ENCODE measurements around the gene JPH4. TPM values are rescaled to one million over a fixed set of nuclear protein-coding genes. Genes with fewer than 3 reads are reported as not detected.
"Not testable (repeated sequence)": the region's sequence is repeated elsewhere in the genome, so short reads cannot be mapped to it uniquely, and the experiment has no call there.

The JPH4 gene
- total and polyA plus RNA-seq, 12 donors, result 0.06 to 0.38 (median 0.15) TPM; not detected in 1

DNA sequence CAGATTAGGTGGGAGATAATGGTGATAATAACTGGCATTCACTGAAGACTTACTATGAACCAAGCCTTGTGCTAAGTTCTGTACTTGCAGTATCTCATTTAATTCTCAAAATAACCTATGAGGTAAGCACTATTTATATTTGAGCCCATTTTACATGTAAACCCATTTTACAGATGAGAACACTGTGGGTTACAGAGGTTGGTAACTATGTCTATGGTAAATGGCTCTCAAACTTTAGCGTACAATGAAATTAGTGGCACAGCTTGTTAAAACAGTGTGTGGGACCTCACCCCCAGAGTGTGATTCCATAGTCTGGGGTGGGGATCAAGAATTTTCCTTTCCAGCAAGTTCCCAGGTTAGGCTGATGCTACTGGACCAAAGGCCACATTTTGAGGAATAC, 22.2 kb upstream of the JPH4 start:
- 100% methylated on average over 1 of the region's 1 CpG for WGBS, 2 donors
- no peak for ATAC-seq

DNA sequence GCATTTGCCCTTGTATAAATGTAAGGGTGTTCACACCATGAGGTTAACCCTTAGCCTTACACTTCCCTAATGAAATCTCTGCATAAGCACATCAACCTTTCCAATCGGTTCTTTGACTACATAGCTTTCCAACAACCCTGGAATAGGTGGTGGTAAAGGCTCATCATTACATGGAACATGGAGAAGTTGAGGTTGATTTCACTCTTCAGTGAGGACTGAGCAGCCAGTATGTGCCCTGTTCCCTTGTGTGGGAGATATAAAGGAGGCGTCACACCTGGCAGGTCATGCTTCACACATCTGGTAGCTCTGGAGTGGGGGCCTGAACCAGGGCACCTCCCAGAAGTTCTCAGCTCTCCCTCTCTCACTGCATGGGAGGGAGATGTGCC, 21.7 kb upstream of the JPH4 start:
- peaks cover 0 to 25% (median 0%) of the 10 kb centered on the region in 9 donors for H3K4me1 ChIP-seq
- no peak for DNase-seq
- H3K4me3 ChIP-seq, result no peak overlapping the region
- TF ChIP-seq, protein P1, sequence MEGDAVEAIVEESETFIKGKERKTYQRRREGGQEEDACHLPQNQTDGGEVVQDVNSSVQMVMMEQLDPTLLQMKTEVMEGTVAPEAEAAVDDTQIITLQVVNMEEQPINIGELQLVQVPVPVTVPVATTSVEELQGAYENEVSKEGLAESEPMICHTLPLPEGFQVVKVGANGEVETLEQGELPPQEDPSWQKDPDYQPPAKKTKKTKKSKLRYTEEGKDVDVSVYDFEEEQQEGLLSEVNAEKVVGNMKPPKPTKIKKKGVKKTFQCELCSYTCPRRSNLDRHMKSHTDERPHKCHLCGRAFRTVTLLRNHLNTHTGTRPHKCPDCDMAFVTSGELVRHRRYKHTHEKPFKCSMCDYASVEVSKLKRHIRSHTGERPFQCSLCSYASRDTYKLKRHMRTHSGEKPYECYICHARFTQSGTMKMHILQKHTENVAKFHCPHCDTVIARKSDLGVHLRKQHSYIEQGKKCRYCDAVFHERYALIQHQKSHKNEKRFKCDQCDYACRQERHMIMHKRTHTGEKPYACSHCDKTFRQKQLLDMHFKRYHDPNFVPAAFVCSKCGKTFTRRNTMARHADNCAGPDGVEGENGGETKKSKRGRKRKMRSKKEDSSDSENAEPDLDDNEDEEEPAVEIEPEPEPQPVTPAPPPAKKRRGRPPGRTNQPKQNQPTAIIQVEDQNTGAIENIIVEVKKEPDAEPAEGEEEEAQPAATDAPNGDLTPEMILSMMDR (IDR thresholded peaks at IDR 0.05), result no peak
- H3K27ac ChIP-seq, result no peak overlapping the region
- H3K27me3 ChIP-seq, result no peaks in the 10 kb centered on the region
- intact Hi-C loops (cut with DNase I), result no loop called here
- H3K36me3 ChIP-seq, result no peaks in the 10 kb centered on the region
- peaks cover 0 to 7% (median 0%) of the 10 kb centered on the region in 11 donors for H3K9me3 ChIP-seq
- 44 to 84% methylated on average over 2 of the region's 2 CpGs for WGBS, 2 donors
- no peak for ATAC-seq

More for the DNA sequence above, 22.2 kb upstream of the JPH4 start:
- H3K4me3 ChIP-seq, result no peak overlapping the region
- peaks cover 0 to 7% (median 0%) of the 10 kb centered on the region in 11 donors for H3K9me3 ChIP-seq
- intact Hi-C loops (cut with DNase I), result no loop called here
- no peaks in the 10 kb centered on the region for H3K36me3 ChIP-seq
- no peaks in the 10 kb centered on the region for H3K27me3 ChIP-seq
- no peak overlapping the region for H3K27ac ChIP-seq
- H3K4me1 ChIP-seq, result peaks cover 0 to 25% (median 0%) of the 10 kb centered on the region in 9 donors
- TF ChIP-seq, protein P1 (IDR thresholded peaks at IDR 0.05), result no peak
- DNase-seq, result no peak

DNA sequence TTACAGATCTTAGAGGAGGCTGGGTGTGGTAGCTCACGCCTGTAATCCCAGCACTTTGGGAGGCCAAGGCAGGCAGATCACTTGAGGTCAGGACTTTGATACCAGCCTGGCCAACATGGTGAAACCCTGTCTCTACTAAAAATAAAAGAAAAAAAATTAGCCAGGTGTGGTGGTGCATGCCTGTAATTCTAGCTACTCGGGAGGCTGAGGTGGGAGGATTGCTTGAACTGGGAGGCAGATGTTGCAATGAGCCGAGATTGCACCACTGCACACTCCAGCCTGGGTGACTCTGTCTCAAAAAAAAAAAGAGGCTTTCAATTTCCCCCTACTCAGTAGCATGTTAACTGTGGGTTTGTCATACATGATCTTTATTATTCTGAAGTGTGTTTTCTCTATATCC, 15.6 kb upstream of the JPH4 start:
- intact Hi-C loops (cut with DNase I); H3K4me3 ChIP-seq; H3K36me3 ChIP-seq; H3K27ac ChIP-seq; DNase-seq; H3K9me3 ChIP-seq; ATAC-seq; H3K4me1 ChIP-seq; H3K27me3 ChIP-seq: not testable (repeated sequence)
- 78 to 85% methylated on average over 3 of the region's 3 CpGs for WGBS, 2 donors

GRCh38 chr14:23590198-23590597, 11.6 kb upstream of the JPH4 start:
- intact Hi-C loops (cut with DNase I), result no loop called here
- DNase-seq, result no peak

GRCh38 chr14:23589606-23590005, 11.0 kb upstream of the JPH4 start:
- Histone ChIP-seq H3K4me1 (peaks cover 0 to 8% (median 7%) of the 10 kb centered on the region in 9 donors), H3K36me3 (no peaks in the 10 kb centered on the region), H3K9me3 (no peaks in the 10 kb centered on the region), H3K27me3 (peaks cover 0 to 14% (median 0%) of the 10 kb centered on the region in 7 donors), H3K27ac (no peak overlapping the region), H3K4me3 (no peak overlapping the region)
- ATAC-seq, result peak in 1 of 8 donors; percentile 14
- intact Hi-C loops (cut with DNase I), result loop anchor here in 5 of 10 donors (1.0 to 10.0 kb wide), 5 partner anchors 337 to 345 kb away; no protein-coding TSS in a partner anchor
- DNase-seq, result no peak
- WGBS, 2 donors, result 93% methylated on average over 2 of the region's 2 CpGs
- TF ChIP-seq, protein P1 (IDR thresholded peaks at IDR 0.05), result no peak

More at GRCh38 chr14:23590198-23590597, 11.6 kb upstream of the JPH4 start:
- ATAC-seq, result no peak
- Histone ChIP-seq H3K9me3 (no peaks in the 10 kb centered on the region), H3K27me3 (peaks cover 0 to 14% (median 0%) of the 10 kb centered on the region in 7 donors), H3K4me1 (peaks cover 0 to 8% (median 7%) of the 10 kb centered on the region in 9 donors), H3K4me3 (no peak overlapping the region), H3K27ac (no peak overlapping the region), H3K36me3 (no peaks in the 10 kb centered on the region)
- TF ChIP-seq, protein P1 (IDR thresholded peaks at IDR 0.05), result no peak
- WGBS, 2 donors, result 92 to 96% methylated on average over 4 of the region's 4 CpGs
